ENCODE data around the gene BIVM.

BIVM gene

GRCh38 chr13:102814025-102814607 is 15.2 kb downstream of the BIVM start:
- Histone ChIP-seq H3K9me2 (replicated peaks; ENCODE audit: low read depth, low read length) (no peaks in the 10 kb centered on the region), H3K9me3 (ENCODE audit: insufficient read depth, low read depth, low read length) (peaks cover 7% of the 10 kb centered on the region; the same call in 1 of the 2 replicates), H3F3A (ENCODE audit: low read depth) (no peaks in the 10 kb centered on the region), H3K9ac (ENCODE audit: low read depth, low read length, poor library complexity, severe bottlenecking) (no peak overlapping the region), H3K79me2 (ENCODE audit: insufficient read depth, low read length) (no peaks in the 10 kb centered on the region), H3K4me3 (ENCODE audit: low read length, poor library complexity, severe bottlenecking) (no peak overlapping the region), H3K4me2 (ENCODE audit: low read depth, low read length, poor library complexity, severe bottlenecking) (peak overlapping the region; percentile 23), H3K27me3 (ENCODE audit: insufficient read depth, low read length, poor library complexity, severe bottlenecking) (no peaks in the 10 kb centered on the region), H2AFZ (ENCODE audit: low read length) (peak overlapping the region; percentile 24; the same call in 1 of the 2 replicates), H4K20me1 (ENCODE audit: insufficient read depth, low read length, poor library complexity, severe bottlenecking) (no peaks in the 10 kb centered on the region), H3K36me3 (ENCODE audit: insufficient read depth, low read length) (no peaks in the 10 kb centered on the region), H3K4me1 (ENCODE audit: insufficient read depth, low read length, poor library complexity, severe bottlenecking) (peaks cover 12% of the 10 kb centered on the region)
- no peak for TF ChIP-seq CTCF (conservative IDR thresholded peaks at IDR 0.05; ENCODE audit: low read length)
- TF ChIP-seq EZH2phosphoT487 (IDR thresholded peaks at IDR 0.05; ENCODE audit: borderline replicate concordance), result no peak

- Histone ChIP-seq H4K20me1 (ENCODE audit: insufficient read depth, low read length, poor library complexity, severe bottlenecking) (no peaks in the 10 kb centered on the region), H3K9me2 (replicated peaks; ENCODE audit: low read depth, low read length) (no peaks in the 10 kb centered on the region), H2AFZ (ENCODE audit: low read length) (no peak overlapping the region), H3K4me2 (ENCODE audit: low read depth, low read length, poor library complexity, severe bottlenecking) (no peak overlapping the region), H3K79me2 (ENCODE audit: insufficient read depth, low read length) (no peaks in the 10 kb centered on the region), H3K27me3 (ENCODE audit: insufficient read depth, low read length, poor library complexity, severe bottlenecking) (no peaks in the 10 kb centered on the region), H3K9ac (ENCODE audit: low read depth, low read length, poor library complexity, severe bottlenecking) (no peak overlapping the region), H3K4me1 (ENCODE audit: insufficient read depth, low read length, poor library complexity, severe bottlenecking) (peaks cover 12% of the 10 kb centered on the region), H3K36me3 (ENCODE audit: insufficient read depth, low read length) (no peaks in the 10 kb centered on the region), H3K4me3 (ENCODE audit: low read length, poor library complexity, severe bottlenecking) (no peak overlapping the region), H3F3A (ENCODE audit: low read depth) (no peaks in the 10 kb centered on the region), H3K9me3 (ENCODE audit: insufficient read depth, low read depth, low read length) (peaks cover 7% of the 10 kb centered on the region; the same call in 1 of the 2 replicates)
- TF ChIP-seq EZH2phosphoT487 (IDR thresholded peaks at IDR 0.05; ENCODE audit: borderline replicate concordance) (no peak), CTCF (conservative IDR thresholded peaks at IDR 0.05; ENCODE audit: low read length) (no peak)
Measured at GRCh38 chr13:102814793-102815192, 15.9 kb downstream of the BIVM start.

- TF ChIP-seq CTCF (conservative IDR thresholded peaks at IDR 0.05; ENCODE audit: low read length) (no peak), EZH2phosphoT487 (IDR thresholded peaks at IDR 0.05; ENCODE audit: borderline replicate concordance) (no peak)
- no peak overlapping the region for H3K4me2 ChIP-seq (ENCODE audit: low read depth, low read length, poor library complexity, severe bottlenecking)
- H3K4me1 ChIP-seq (ENCODE audit: insufficient read depth, low read length, poor library complexity, severe bottlenecking), result peaks cover 12% of the 10 kb centered on the region
- no peaks in the 10 kb centered on the region for H3K36me3 ChIP-seq (ENCODE audit: insufficient read depth, low read length)
- H3K9ac ChIP-seq (ENCODE audit: low read depth, low read length, poor library complexity, severe bottlenecking), result no peak overlapping the region
- no peaks in the 10 kb centered on the region for H4K20me1 ChIP-seq (ENCODE audit: insufficient read depth, low read length, poor library complexity, severe bottlenecking)
- no peaks in the 10 kb centered on the region for H3F3A ChIP-seq (ENCODE audit: low read depth)
- H3K9me2 ChIP-seq (replicated peaks; ENCODE audit: low read depth, low read length), result no peaks in the 10 kb centered on the region
- no peaks in the 10 kb centered on the region for H3K27me3 ChIP-seq (ENCODE audit: insufficient read depth, low read length, poor library complexity, severe bottlenecking)
- no peak overlapping the region for H2AFZ ChIP-seq (ENCODE audit: low read length)
- H3K9me3 ChIP-seq (ENCODE audit: insufficient read depth, low read depth, low read length), result peaks cover 7% of the 10 kb centered on the region; the same call in 1 of the 2 replicates
- H3K4me3 ChIP-seq (ENCODE audit: low read length, poor library complexity, severe bottlenecking), result no peak overlapping the region
- no peaks in the 10 kb centered on the region for H3K79me2 ChIP-seq (ENCODE audit: insufficient read depth, low read length)
Measured at GRCh38 chr13:102815788-102816187, 16.9 kb downstream of the BIVM start.

Data from Loucy (cell line).